Retinal pigment epithelial cell (primary cell): ENCODE results near the gene DOK7.

ENCODE experiments used
- DNase-seq: peaks from one replicate; pipeline ENCODE4 v3.0.0-alpha.2; 2010; ENCODE audit warnings: low read depth
- H3K4me3 ChIP-seq: 2 replicates; pipeline ENCODE4 v1.5.1; 2011; ENCODE audit warnings: mild to moderate bottlenecking, low read length, control low read depth, moderate library complexity
- TF ChIP-seq, protein P1 (sequence below): conservative IDR thresholded peaks from 2 replicates; pipeline ENCODE4 v1.5.1; 2011; ENCODE audit warnings: low read depth, low read length, control low read depth, inconsistent platforms

The DOK7 gene

GRCh38 chr4:3514221-3514780, 51.2 kb downstream of the DOK7 start:
- no peak overlapping the region for H3K4me3 ChIP-seq
- DNase-seq: no peak
- TF ChIP-seq, protein P1, sequence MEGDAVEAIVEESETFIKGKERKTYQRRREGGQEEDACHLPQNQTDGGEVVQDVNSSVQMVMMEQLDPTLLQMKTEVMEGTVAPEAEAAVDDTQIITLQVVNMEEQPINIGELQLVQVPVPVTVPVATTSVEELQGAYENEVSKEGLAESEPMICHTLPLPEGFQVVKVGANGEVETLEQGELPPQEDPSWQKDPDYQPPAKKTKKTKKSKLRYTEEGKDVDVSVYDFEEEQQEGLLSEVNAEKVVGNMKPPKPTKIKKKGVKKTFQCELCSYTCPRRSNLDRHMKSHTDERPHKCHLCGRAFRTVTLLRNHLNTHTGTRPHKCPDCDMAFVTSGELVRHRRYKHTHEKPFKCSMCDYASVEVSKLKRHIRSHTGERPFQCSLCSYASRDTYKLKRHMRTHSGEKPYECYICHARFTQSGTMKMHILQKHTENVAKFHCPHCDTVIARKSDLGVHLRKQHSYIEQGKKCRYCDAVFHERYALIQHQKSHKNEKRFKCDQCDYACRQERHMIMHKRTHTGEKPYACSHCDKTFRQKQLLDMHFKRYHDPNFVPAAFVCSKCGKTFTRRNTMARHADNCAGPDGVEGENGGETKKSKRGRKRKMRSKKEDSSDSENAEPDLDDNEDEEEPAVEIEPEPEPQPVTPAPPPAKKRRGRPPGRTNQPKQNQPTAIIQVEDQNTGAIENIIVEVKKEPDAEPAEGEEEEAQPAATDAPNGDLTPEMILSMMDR: no peak

DNA sequence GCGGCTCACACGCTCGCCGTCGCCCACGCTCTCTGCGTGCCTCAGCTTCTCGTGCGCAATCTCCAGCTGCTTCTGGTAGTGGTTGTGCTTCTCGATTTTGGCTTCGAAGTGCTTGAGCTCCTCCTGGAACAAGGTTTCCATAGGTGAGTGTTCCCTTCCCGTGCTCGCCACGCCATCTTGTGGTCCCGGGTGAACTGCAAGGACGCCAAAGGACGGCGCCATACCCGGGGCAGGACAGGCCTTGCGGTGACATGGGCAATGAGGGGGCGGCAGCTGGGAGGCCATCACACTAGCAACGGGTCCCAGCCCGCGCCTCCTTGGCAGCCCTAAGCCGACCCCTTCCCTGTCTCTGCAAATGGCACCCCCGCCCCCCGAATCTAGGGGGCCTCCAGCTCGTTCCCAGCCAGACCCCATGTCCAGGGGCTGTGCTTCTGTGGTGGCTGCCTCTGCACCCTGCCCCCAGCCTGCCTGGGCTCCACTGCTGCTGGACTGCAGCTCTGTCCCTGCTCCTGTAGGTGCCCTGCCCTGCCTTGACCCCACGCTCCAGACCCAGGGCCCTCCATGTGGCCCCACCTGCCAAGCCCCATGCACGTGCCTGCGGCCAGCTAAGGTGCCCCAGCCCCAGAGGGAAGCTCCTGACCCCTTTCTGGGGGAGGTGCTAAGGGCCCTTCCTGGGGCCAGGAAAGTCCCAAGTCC, 51.8 kb downstream of the DOK7 start:
- no peak for DNase-seq
- TF ChIP-seq, protein P1: peak; percentile 49
- no peak overlapping the region for H3K4me3 ChIP-seq

DNA sequence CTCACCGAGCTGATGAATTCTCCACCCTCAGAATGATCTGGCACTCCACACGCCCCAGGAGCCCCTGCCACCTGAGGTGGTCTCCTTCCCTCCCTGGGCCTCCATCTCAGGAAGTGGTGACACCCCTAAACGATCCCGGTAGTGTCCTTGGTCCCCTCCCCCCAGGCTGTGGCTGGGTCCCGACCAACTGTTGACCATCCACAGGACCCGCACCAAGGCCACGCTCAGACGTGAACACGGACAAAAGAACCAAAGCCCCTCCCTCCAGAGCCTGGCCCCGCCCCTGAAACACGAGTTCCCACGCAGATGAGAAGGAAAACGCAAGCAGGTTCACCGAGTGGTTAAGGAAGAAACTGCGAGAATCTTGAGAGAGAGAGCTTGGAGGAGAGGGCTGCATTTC, 52.5 kb downstream of the DOK7 start:
- H3K4me3 ChIP-seq: no peak overlapping the region
- no peak for DNase-seq

GRCh38 chr4:3516061-3516835, 53.1 kb downstream of the DOK7 start:
- DNase-seq: no peak
- TF ChIP-seq, protein P1: no peak
- no peak overlapping the region for H3K4me3 ChIP-seq

More for the DNA sequence above, 52.5 kb downstream of the DOK7 start:
- TF ChIP-seq, protein P1: no peak

GRCh38 chr4:3516836-3517730, 54.0 kb downstream of the DOK7 start:
- no peak for DNase-seq
- TF ChIP-seq, protein P1: no peak

DNA sequence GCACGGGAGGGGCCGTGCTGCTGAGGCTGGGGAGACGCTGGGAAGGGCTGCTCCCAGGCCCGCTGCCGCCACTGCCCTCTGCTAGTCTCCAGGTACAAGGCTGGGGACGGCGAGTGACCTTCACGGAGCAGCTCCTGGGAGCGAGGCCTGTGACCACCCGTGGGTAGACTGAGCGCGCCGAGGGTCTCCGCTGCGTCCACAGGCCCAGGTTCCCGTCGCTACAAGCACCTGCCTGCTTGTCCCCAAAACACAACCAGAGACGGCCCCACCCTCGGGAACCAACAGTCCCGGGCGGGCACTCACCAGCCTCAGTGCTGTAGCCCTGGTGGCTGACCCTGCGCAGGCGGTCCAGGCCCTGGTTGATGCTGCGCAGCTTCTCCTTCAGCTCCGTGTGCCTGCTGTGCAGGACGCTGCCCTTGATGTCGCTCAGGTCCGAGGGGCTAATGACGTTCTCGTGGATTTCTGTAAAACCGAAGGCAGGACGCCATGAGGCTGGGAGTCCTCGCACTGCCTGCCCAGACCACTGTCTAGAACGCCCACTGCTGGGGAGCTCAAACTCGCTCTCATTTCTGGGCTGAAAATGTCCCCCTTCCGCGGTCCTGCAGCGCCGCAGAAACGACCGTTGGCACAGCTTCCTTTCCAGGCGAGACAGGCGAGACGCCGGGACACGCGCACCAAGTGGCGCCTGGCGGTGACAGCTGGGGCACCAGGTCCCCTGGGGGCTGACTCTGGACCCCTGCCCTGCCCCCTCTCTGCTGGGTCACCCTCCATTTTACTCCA, 54.8 kb downstream of the DOK7 start:
- TF ChIP-seq, protein P1: no peak
- no peak for DNase-seq

More at GRCh38 chr4:3516836-3517730, 54.0 kb downstream of the DOK7 start:
- no peak overlapping the region for H3K4me3 ChIP-seq

More for the DNA sequence above, 54.8 kb downstream of the DOK7 start:
- H3K4me3 ChIP-seq: no peak overlapping the region
